Right lobe of liver (tissue), 4 donors: Measurements from ENCODE around the gene ENPP6.

Experiments used
- POLR2A ChIP-seq: fragments of 450-650 bp; IDR thresholded peaks from one replicate; pipeline ENCODE4 v1.6.1; 2017; ENCODE audit warnings: antibody characterized with exemption, mild to moderate bottlenecking
- TF ChIP-seq, protein P1 (sequence below), 4 donors: fragments of 200-600 bp in 3 of 4; fragments of 450-650 bp in 1 of 4; IDR thresholded peaks; one replicate each; pipeline versions ENCODE4 v1.5.1 to v1.8.0; 2016 to 2022; ENCODE audit warnings: antibody characterized with exemption in 4 of 4, mild to moderate bottlenecking in 2 of 4
- donor health status: DM: no; HTN: no; CAD: no.
- donor health status: DM: no; HTN: no; CAD: no.
- donor health status: DM: no; HTN: yes; CAD: no.

DNA sequence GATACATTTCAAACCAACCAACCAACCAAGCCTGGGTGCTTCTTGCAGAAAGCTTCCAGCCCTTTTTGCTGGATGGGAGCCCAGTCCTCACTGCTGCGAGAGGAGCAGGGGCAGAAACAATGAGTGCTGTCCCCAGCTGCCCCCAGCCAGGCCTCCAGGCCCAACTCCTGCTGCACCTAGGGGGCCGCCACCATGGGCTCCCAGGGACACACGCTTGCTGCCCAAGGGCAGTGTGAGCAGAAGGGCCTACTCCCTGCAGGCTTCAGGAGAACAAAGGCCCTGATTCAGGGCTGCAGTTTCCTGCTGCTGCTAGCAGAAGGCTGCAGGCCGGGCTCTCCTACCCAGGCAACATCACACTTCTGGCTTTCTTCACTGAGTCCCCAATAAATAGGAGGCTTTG, 37.7 kb upstream of the ENPP6 start:
- TF ChIP-seq, protein P1, sequence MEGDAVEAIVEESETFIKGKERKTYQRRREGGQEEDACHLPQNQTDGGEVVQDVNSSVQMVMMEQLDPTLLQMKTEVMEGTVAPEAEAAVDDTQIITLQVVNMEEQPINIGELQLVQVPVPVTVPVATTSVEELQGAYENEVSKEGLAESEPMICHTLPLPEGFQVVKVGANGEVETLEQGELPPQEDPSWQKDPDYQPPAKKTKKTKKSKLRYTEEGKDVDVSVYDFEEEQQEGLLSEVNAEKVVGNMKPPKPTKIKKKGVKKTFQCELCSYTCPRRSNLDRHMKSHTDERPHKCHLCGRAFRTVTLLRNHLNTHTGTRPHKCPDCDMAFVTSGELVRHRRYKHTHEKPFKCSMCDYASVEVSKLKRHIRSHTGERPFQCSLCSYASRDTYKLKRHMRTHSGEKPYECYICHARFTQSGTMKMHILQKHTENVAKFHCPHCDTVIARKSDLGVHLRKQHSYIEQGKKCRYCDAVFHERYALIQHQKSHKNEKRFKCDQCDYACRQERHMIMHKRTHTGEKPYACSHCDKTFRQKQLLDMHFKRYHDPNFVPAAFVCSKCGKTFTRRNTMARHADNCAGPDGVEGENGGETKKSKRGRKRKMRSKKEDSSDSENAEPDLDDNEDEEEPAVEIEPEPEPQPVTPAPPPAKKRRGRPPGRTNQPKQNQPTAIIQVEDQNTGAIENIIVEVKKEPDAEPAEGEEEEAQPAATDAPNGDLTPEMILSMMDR (IDR thresholded peaks at IDR 0.05), result no peak
- no peak for TF ChIP-seq POLR2A
